GM23248 (cell line): Measurements from ENCODE around the gene FICD. TPM values are rescaled to one million over a fixed set of nuclear protein-coding genes. Genes with fewer than 3 reads are reported as not detected.

Experiments
- DNase-seq: peaks from one replicate; pipeline ENCODE4 v3.0.0-alpha.2; 2015
- H2AFZ ChIP-seq: fragments of 200-600 bp; sonication (generic); 2 replicates; pipeline ENCODE4 v1.6.1; 2016; ENCODE audit warnings: antibody characterized with exemption
- H3F3A ChIP-seq: fragments of 200-600 bp; sonication (generic); 2 replicates; pipeline ENCODE4 v1.6.1; 2016; ENCODE audit warnings: mild to moderate bottlenecking, antibody characterized with exemption, mixed run types; ENCODE audit not compliant: insufficient read depth
- H3K27ac ChIP-seq: fragments of 200-600 bp; sonication (generic); 2 replicates; pipeline ENCODE4 v1.5.1; 2016; ENCODE audit warnings: mild to moderate bottlenecking
- H3K27me3 ChIP-seq: fragments of 200-600 bp; sonication (generic); replicated peaks from 2 replicates; pipeline ENCODE4 v1.6.1; 2016; ENCODE audit warnings: mild to moderate bottlenecking; ENCODE audit not compliant: insufficient read depth
- H3K36me3 ChIP-seq: fragments of 200-600 bp; sonication (generic); 2 replicates; pipeline ENCODE4 v1.6.1; 2016; ENCODE audit warnings: low read depth, mild to moderate bottlenecking
- H3K4me1 ChIP-seq: fragments of 200-600 bp; sonication (generic); 2 replicates; pipeline ENCODE4 v1.6.1; 2016; ENCODE audit warnings: mild to moderate bottlenecking; ENCODE audit not compliant: insufficient read depth
- H3K4me2 ChIP-seq: fragments of 200-600 bp; sonication (generic); one replicate; pipeline ENCODE4 v1.6.1; 2016; ENCODE audit warnings: mild to moderate bottlenecking; ENCODE audit not compliant: unreplicated experiment
- H3K4me3 ChIP-seq: fragments of 200-600 bp; sonication (generic); 2 replicates; pipeline ENCODE4 v1.5.1; 2016; ENCODE audit warnings: mild to moderate bottlenecking
- H3K79me2 ChIP-seq: fragments of 200-600 bp; sonication (generic); 2 replicates; pipeline ENCODE4 v1.6.1; 2016; ENCODE audit warnings: mild to moderate bottlenecking; ENCODE audit not compliant: insufficient read depth
- H3K9ac ChIP-seq: fragments of 200-600 bp; sonication (generic); 2 replicates; pipeline ENCODE4 v1.6.1; 2016; ENCODE audit warnings: mild to moderate bottlenecking
- H3K9me2 ChIP-seq: fragments of 200-600 bp; sonication (generic); 2 replicates; pipeline ENCODE4 v1.6.1; 2016; ENCODE audit warnings: mixed run types, mild to moderate bottlenecking, moderate library complexity; ENCODE audit not compliant: insufficient read depth
- H3K9me3 ChIP-seq: fragments of 200-600 bp; sonication (generic); one replicate; pipeline ENCODE4 v1.6.1; 2017; ENCODE audit warnings: low read depth
- H4K20me1 ChIP-seq: fragments of 200-600 bp; sonication (generic); 2 replicates; pipeline ENCODE4 v1.6.0; 2016; ENCODE audit not compliant: insufficient read depth
- EZH2 ChIP-seq: fragments of 200-600 bp; sonication (generic); IDR thresholded peaks from 2 replicates; pipeline ENCODE4 v1.6.1; 2018; ENCODE audit warnings: antibody characterized with exemption, mild to moderate bottlenecking; ENCODE audit not compliant: insufficient read depth, poor library complexity, severe bottlenecking
- EZH2phosphoT487 ChIP-seq: fragments of 200-600 bp; sonication (generic); IDR thresholded peaks from 2 replicates; pipeline ENCODE4 v1.6.1; 2018; ENCODE audit warnings: antibody characterized with exemption, moderate library complexity, mild to moderate bottlenecking, low read depth; ENCODE audit not compliant: insufficient read depth
- WGBS, 2 experiments: methylation state at CpG; one replicate each; pipeline ENCODE4 v1.1.6; 2015 to 2017; ENCODE audit warnings: low lambda C conversion rate in 2 of 2, low coverage in 1 of 2; ENCODE audit errors: missing lambda C conversion rate in 2 of 2; 5-methylcytosine and 5-hydroxymethylcytosine counted together
- in situ Hi-C: fragments of 300-500 bp; cut with MboI; formaldehyde crosslinking; loops from 2 replicates; pipeline ENCODE4 v1.15.0; 2020
- polyA plus RNA-seq: library from polyadenylated mRNA; unstranded; fragments of >200 nt; fragmentation: Nextera tagmentation; extraction: Ambion mirVana; gene quantifications from 2 replicates; pipeline ENCODE4 v1.2.1, GENCODE V29; 2016
- total RNA-seq: library from RNA; depleted of rRNA; stranded (reverse); fragments of >200 nt; shearing (Covaris generic); gene quantifications from 2 replicates; pipeline ENCODE4 v1.2.3, GENCODE V29; 2014; rRNA removed

Gene FICD
- total and polyA plus RNA-seq, 2 experiments from 2014 or later: 8.6 to 11.6 TPM

- no peak for DNase-seq
- WGBS, 2 experiments: 78 to 79% methylated on average over 10 of the region's 10 CpGs
- Histone ChIP-seq H3F3A (peaks cover 42% of the 10 kb centered on the region), H3K36me3 (peaks cover 31% of the 10 kb centered on the region), H3K4me3 (no peak overlapping the region), H3K9me3 (no peaks in the 10 kb centered on the region), H3K27ac (no peak overlapping the region), H3K27me3 (no peaks in the 10 kb centered on the region), H3K79me2 (peaks cover 16% of the 10 kb centered on the region), H3K4me1 (peaks cover 26% of the 10 kb centered on the region), H2AFZ (no peak overlapping the region), H3K9ac (no peak overlapping the region), H4K20me1 (no peaks in the 10 kb centered on the region), H3K4me2 (no peak overlapping the region), H3K9me2 (no peaks in the 10 kb centered on the region)
- in situ Hi-C loops: loop anchor here (10.0 kb wide), 2 partner anchors 236 to 526 kb away; partner anchors contain the start of genes ALKBH2 and UNG
- TF ChIP-seq EZH2phosphoT487 (no peak), EZH2 (no peak)
Measured at GRCh38 chr12:108568338-108569154, 53.5 kb downstream of the FICD start.

Other genes with a start within 250 kb of the FICD start
- gene CMKLR1, start 176.0 kb upstream of the FICD start, total RNA-seq: 2.9 and 4.9 TPM in 2 replicates
- gene CMKLR1, start 176.0 kb upstream of the FICD start, polyA plus RNA-seq: 1.9 and 2.2 TPM in 2 replicates
- gene SART3, start 45.9 kb downstream of the FICD start, total RNA-seq: 29.7 and 34.0 TPM in 2 replicates
- 20.5 and 20.8 TPM in 2 replicates for gene SART3, start 45.9 kb downstream of the FICD start, polyA plus RNA-seq
- gene ISCU, start 47.3 kb downstream of the FICD start, total RNA-seq: 145 and 159 TPM in 2 replicates
- gene ISCU, start 47.3 kb downstream of the FICD start, polyA plus RNA-seq: 237 and 240 TPM in 2 replicates
- gene TMEM119, start 82.8 kb downstream of the FICD start, total RNA-seq: 58.6 and 93.2 TPM in 2 replicates
- gene TMEM119, start 82.8 kb downstream of the FICD start, polyA plus RNA-seq: 55.5 and 58.1 TPM in 2 replicates
- 4.4 and 6.1 TPM in 2 replicates for gene SELPLG, start 118.6 kb downstream of the FICD start, total RNA-seq
- gene SELPLG, start 118.6 kb downstream of the FICD start, polyA plus RNA-seq: 6.2 and 6.7 TPM in 2 replicates
- gene CORO1C, start 216.2 kb downstream of the FICD start, total RNA-seq: 170 and 172 TPM in 2 replicates
- 401 and 403 TPM in 2 replicates for gene CORO1C, start 216.2 kb downstream of the FICD start, polyA plus RNA-seq